COR-L47 (cell line): ENCODE data around the gene OLIG2.
A peak's percentile ranks its signal among the peaks of the same experiment; 100 is the strongest.

ENCODE experiments used
- DNase-seq: peaks from one replicate; lab custom pipeline; 2025; lab: John Stamatoyannopoulos, UW

Gene OLIG2

GRCh38 chr21:33025489-33026442 lies at the start of gene OLIG2:
TSS of gene OLIG2 (plus strand) at chr21:33025935. CDS start at chr21:33026863, 928 bp downstream.
- DNase-seq = no peak

- DNase-seq = no peak
These were observed 48.9 kb upstream of the OLIG2 start for GRCh38 chr21:32976791-32977190.

DNA sequence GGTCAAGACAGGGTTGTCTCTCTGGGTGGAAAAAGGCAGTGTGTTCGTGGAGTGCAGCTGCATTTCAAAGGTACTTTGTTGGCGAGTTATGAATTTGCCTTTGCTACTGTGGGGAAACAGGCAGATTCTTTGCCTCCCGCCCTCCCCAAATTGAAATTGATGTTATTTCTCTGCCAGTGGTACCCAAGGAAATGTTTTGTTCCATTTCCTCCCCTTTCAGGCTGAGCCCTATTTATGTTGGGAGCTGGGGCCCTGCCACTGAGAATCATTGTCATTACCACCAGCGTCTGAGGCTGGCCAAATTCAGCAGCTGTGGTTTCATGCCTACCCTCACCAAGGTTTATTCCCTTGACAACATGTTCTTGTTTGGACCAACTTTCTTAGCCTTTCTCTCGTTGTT lies 48.5 kb upstream of the OLIG2 start:
- no peak for DNase-seq

DNA sequence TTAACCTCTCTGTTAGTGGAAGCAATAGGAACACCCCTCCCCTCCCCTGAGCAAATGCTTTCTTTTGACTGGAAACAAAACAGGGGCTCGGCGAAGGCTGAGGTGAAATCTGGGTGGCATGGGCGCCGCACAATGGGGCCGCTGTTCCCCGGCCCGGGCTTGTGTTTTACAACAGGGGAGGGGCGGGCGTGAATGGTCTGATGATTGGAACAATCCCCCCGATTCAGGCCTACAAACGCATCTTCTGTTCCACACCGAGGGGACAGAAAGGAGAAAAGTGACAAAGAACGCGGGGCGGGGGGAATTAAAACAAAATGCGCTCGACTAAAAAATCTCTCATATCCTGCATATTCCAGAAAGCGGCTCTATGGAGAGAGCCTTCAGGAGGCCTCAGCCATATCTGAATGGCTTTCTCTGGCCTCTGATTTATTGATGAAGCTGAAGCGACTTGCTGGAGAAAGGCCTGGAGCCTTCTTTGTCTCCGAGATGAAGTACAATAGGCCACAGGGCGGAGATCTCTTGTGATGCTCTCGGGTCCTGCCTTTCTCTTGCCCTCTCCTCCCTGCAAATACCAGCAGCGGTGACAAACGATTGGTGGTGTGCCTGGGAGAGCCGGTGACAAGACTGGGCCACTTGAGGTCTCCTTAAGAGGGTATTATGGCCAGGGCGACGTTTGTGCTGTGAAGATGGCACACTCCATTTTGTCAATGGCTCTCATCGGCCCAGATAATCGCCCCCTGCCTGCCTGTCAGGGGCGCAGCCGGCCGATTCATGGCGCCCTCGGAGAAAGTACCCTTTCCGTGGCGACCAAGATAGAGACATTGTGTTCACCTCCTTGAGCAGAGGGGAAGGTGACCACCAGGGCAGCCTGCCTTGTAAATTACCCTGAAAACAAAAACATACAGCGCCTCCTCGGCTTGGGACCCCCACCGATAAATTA lies 47.1 kb upstream of the OLIG2 start:
- DNase-seq = no peak

GRCh38 chr21:32979598-32980268 lies 46.0 kb upstream of the OLIG2 start:
- DNase-seq = no peak

GRCh38 chr21:32981096-32981495 lies 44.6 kb upstream of the OLIG2 start:
- DNase-seq = no peak

DNA sequence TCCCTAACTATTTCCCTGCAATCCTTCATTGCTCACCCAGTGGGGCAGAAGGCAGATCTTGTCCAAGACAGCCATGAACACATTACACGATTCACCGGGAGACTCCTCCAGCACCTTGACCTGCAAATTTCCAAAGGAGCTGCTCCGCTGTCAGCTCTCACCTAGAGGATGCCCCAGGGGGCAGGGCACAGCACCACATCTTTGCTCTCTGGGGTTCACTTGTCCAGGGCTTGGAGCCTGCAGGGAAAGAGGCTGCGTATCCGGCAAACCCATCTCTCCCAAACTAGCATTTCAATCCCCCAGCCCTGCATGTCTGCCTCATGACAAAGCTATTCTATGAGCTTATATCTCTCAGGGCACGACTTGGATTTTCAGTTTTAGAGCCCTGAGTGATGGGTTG lies 35.1 kb upstream of the OLIG2 start:
- DNase-seq = no peak

- peak; percentile 9 for DNase-seq
These were observed 34.4 kb upstream of the OLIG2 start for GRCh38 chr21:32991361-32991760.

- no peak for DNase-seq
These were observed 31.8 kb upstream of the OLIG2 start for GRCh38 chr21:32993894-32994293.

GRCh38 chr21:32994305-32994704 lies 31.4 kb upstream of the OLIG2 start:
- no peak for DNase-seq

DNA sequence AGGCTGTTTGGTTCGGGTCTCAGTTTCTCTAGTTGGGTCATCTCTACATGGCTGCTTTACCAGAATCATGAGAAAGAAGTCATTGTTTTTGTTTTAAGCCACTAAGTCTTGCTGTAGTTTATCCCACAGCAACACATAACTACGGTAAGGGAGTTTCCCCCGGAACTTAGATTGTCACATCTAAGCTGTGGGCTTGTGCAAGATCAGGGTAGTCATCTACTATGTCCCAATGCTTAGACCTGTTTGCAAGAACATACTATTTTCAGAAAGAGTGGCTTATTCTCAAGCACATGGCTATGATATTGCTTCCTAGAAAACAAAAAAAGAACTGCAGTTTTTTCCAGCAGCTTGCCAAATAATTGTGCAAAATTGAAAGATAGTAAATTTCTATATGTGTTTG lies 18.0 kb upstream of the OLIG2 start:
- DNase-seq = no peak

DNA sequence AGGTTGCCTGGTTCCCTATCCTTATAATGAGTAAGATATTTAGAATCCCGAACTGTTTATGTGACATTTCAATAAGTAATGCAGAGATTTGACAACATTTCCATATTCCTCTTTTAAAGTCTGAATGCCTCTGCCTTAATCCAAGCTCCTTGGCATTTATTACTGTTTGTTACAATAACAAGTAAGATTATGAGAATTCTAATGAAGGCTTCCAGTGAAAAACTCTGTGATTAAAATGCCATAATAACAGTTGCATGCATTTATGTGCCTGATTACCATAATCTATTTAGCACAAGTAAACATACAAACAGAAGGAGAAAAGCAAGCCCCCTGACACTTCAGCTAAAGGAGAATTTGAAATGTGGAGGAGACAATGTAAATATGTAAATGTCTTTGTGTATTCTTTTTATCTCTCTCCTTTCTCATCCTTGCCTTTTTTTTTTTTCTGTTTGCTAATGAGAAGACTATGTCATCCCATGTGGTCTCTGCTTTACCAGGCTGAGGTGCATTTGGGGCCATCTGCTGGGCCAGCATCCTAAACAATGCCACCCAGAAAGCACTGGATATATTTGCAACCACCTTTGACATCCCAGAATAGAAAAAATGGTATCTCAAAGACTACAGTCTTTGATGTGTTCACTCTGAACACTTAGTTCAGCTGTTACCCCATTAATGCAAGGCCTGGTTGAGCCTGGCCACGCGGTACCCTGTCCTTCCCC lies 17.2 kb upstream of the OLIG2 start:
- DNase-seq = no peak

GRCh38 chr21:33010931-33011330 lies 14.8 kb upstream of the OLIG2 start:
- no peak for DNase-seq

GRCh38 chr21:33011462-33011861 lies 14.3 kb upstream of the OLIG2 start:
- DNase-seq = no peak

DNA sequence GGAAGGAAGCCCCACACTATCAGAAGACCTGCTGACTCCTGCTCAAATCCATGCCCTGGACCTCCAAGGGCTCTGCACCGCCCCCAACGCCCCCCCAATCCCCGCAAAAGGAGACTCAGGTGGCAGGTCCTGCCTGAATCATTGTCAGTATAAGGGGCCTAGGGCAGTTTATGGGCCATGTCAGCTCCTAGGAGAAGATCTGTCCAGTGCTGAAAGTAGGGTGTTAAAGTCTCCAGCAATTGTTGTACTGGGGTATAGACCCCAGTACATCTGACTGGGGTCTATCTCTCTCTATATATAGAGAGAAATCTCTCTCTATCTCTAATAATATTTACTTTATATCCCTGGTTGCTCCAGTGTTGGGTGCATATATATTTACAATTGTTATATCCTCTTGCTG lies 12.1 kb upstream of the OLIG2 start:
- no peak for DNase-seq

DNA sequence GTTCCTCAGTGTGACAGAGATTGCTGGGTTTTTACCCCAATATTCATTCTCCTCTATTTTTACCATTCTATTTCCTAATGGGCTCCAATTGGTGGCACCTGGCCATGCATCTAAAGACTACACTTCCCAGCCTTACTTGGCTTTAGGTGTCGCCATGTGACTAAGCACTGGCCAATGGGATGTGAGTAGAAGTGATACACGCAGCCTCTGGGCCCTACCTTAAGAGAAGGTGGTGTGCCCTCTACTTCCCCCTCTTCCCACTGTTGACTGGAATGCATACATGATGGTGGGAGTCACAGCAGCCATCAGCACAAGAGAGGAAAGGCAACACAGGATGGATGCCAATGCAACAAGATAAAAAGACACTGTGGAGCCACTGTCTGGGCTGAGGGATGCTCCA lies 11.4 kb upstream of the OLIG2 start:
- DNase-seq = no peak

- DNase-seq = no peak
These were observed 10.6 kb upstream of the OLIG2 start for GRCh38 chr21:33015096-33015495.

GRCh38 chr21:33015756-33016155 lies 10.0 kb upstream of the OLIG2 start:
- no peak for DNase-seq

DNA sequence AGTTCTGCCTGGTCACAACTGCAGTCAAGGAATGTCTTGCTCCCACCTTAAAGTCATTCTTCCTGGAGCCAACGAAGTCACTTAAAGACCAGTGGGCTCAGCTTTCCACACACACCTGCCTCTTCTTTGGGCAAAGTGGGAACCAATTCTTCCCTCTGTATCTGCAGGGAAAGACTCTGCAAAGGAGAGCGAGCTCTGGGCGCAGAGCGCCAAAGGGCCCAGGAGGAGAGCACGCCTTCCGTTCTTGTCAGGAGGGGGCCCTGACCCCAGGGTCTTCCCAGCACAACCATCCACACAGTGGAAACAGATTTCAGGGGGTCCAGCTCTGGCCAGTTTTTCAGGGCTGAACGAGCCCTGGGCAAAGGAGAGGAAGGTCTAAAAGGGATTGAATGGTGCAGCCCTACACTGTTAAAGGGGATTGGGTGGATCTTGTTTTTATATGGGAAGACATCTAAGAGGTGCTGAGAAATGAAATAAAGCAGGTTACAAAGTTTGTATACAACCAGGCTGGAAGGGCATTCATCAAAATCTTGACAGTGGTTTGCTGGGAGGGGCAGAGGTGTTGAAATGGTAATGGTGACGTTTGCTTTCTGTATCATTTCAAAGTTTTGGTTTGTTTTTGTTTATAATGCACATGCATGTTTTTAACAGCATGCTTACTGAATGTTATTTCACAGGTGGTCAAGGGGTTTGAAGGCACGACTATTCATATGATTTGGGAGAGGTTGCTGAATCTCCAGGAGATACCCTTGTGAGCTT lies 6.8 kb upstream of the OLIG2 start:
- DNase-seq = no peak

GRCh38 chr21:33019516-33019884 lies 6.2 kb upstream of the OLIG2 start:
- no peak for DNase-seq
